Measurements from ENCODE around the gene PFDN6. TPM values are rescaled to one million over a fixed set of nuclear protein-coding genes. Genes with fewer than 3 reads are reported as not detected.

The PFDN6 gene
- total RNA-seq, 3 donors from 2014 or later (not counting 1 experiment from before 2014, with no cell fraction given) = 19.2 to 26.5 (median 22.7) TPM

DNA sequence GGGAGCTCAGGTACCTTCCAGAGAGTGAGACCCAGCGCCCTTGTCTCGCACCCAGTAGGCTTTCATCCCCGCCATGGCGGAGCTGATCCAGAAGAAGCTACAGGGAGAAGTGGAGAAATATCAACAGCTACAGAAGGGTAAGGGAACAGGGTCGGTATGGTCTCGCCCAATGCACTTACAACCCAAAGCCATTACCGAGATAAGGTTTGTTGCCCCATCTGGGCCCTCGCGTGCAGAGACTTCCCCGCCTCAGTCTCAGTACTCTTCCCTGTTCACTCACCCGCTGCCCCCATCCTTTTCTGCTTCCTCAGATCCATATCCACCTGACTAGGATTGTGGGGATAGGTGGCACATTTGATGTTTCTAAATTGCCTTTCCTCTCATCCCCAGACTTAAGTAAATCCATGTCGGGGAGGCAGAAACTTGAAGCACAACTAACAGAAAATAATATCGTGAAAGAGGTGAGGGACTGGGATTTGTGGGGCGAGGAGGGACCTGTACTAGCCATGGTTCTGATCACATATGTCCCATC is 449 bp downstream of the PFDN6 start:
- Histone ChIP-seq H3K27me3 (ENCODE audit: control insufficient read depth, insufficient read depth, low read length) (no peaks in the 10 kb centered on the region), H3K4me1 (ENCODE audit: control insufficient read depth, insufficient read depth, low read length) (peaks cover 23% of the 10 kb centered on the region), H3K4me3 (ENCODE audit: low read length) (peak overlapping the region; percentile 81), H3K36me3 (ENCODE audit: control insufficient read depth, insufficient read depth, low read length) (peaks cover 53% of the 10 kb centered on the region), H3K27ac (ENCODE audit: low read length) (peak overlapping the region; percentile 51), H3K9me3 (ENCODE audit: control insufficient read depth, insufficient read depth, low read length) (no peaks in the 10 kb centered on the region)
- Mint-ChIP-seq H3K36me3 (peaks cover 8% of the 10 kb centered on the region), H3K4me3 (peak overlapping the region; percentile 99), H3K9me3 (no peaks in the 10 kb centered on the region), H3K27me3 (ENCODE audit: low read depth in 2 of 2) (no peaks in the 10 kb centered on the region), H3K4me1 (peaks cover 39 to 48% of the 10 kb centered on the region in 2 donors), H3K27ac (peak overlapping the region; percentile 92 to 94)
- intact Hi-C loops (cut with micrococcal nuclease) = loop anchor here (1.0 kb wide), 4 partner anchors 9 to 33 kb away; partner anchors contain the start of genes B3GALT4 and RPS18
- peak in 2 of 3 donors; percentile 14 to 24 for ATAC-seq
- TF ChIP-seq, protein P1, sequence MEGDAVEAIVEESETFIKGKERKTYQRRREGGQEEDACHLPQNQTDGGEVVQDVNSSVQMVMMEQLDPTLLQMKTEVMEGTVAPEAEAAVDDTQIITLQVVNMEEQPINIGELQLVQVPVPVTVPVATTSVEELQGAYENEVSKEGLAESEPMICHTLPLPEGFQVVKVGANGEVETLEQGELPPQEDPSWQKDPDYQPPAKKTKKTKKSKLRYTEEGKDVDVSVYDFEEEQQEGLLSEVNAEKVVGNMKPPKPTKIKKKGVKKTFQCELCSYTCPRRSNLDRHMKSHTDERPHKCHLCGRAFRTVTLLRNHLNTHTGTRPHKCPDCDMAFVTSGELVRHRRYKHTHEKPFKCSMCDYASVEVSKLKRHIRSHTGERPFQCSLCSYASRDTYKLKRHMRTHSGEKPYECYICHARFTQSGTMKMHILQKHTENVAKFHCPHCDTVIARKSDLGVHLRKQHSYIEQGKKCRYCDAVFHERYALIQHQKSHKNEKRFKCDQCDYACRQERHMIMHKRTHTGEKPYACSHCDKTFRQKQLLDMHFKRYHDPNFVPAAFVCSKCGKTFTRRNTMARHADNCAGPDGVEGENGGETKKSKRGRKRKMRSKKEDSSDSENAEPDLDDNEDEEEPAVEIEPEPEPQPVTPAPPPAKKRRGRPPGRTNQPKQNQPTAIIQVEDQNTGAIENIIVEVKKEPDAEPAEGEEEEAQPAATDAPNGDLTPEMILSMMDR (IDR thresholded peaks at IDR 0.05) = no peak
- no peak for DNase-seq
- 5% methylated on average over 11 of the region's 14 CpGs for WGBS (ENCODE audit: insufficient coverage)

GRCh38 chr6:33290459-33290858 is 1.1 kb downstream of the PFDN6 start:
- Histone ChIP-seq H3K27ac (ENCODE audit: low read length) (no peak overlapping the region), H3K4me3 (ENCODE audit: low read length) (no peak overlapping the region), H3K36me3 (ENCODE audit: control insufficient read depth, insufficient read depth, low read length) (peaks cover 53% of the 10 kb centered on the region), H3K9me3 (ENCODE audit: control insufficient read depth, insufficient read depth, low read length) (no peaks in the 10 kb centered on the region), H3K27me3 (ENCODE audit: control insufficient read depth, insufficient read depth, low read length) (no peaks in the 10 kb centered on the region), H3K4me1 (ENCODE audit: control insufficient read depth, insufficient read depth, low read length) (peaks cover 23% of the 10 kb centered on the region)
- Mint-ChIP-seq H3K4me1 (peaks cover 39 to 49% of the 10 kb centered on the region in 2 donors), H3K27me3 (ENCODE audit: low read depth in 2 of 2) (no peaks in the 10 kb centered on the region), H3K4me3 (peak overlapping the region; percentile 99), H3K9me3 (no peaks in the 10 kb centered on the region), H3K36me3 (peaks cover 8% of the 10 kb centered on the region), H3K27ac (peak overlapping the region; percentile 92 to 94)
- 87% methylated on average over 7 of the region's 7 CpGs for WGBS (ENCODE audit: insufficient coverage)
- DNase-seq = no peak
- ATAC-seq = no peak
- TF ChIP-seq, protein P1 (IDR thresholded peaks at IDR 0.05) = no peak
- intact Hi-C loops (cut with micrococcal nuclease) = no loop called here

- Mint-ChIP-seq H3K9me3 (no peaks in the 10 kb centered on the region), H3K27ac (no peak overlapping the region), H3K36me3 (no peaks in the 10 kb centered on the region), H3K27me3 (ENCODE audit: low read depth in 2 of 2) (no peaks in the 10 kb centered on the region), H3K4me1 (peaks cover 47 to 59% of the 10 kb centered on the region in 2 donors), H3K4me3 (no peak overlapping the region)
- Histone ChIP-seq H3K27me3 (ENCODE audit: control insufficient read depth, insufficient read depth, low read length) (no peaks in the 10 kb centered on the region), H3K4me1 (ENCODE audit: control insufficient read depth, insufficient read depth, low read length) (peaks cover 35% of the 10 kb centered on the region), H3K27ac (ENCODE audit: low read length) (no peak overlapping the region), H3K36me3 (ENCODE audit: control insufficient read depth, insufficient read depth, low read length) (peaks cover 53% of the 10 kb centered on the region), H3K9me3 (ENCODE audit: control insufficient read depth, insufficient read depth, low read length) (no peaks in the 10 kb centered on the region), H3K4me3 (ENCODE audit: low read length) (no peak overlapping the region)
- TF ChIP-seq, protein P1 (IDR thresholded peaks at IDR 0.05) = no peak
- DNase-seq (no peak), ATAC-seq (no peak)
- WGBS (ENCODE audit: insufficient coverage) = 98% methylated on average over 14 of the region's 16 CpGs
- intact Hi-C loops (cut with micrococcal nuclease) = no loop called here
Observed at GRCh38 chr6:33292996-33293682, 3.7 kb downstream of the PFDN6 start.
